IMR-90 (cell line): ENCODE measurements around the gene DAB1. TPM values are rescaled to one million over a fixed set of nuclear protein-coding genes. Genes with fewer than 3 reads are reported as not detected.

Source experiments
- ATAC-seq: fragments of 200-7000 bp; cut with Tn5 transposase; 2 replicates; pipeline ENCODE4 v1.9.1; 2020; ENCODE audit warnings: low read depth, mild to moderate bottlenecking, moderate library complexity
- BruUV-seq: library from RNA; stranded (reverse); fragments of 400-500 nt; replicated peaks from 2 replicates; lab custom pipeline; 2021; lab: Mats Ljungman, UMichigan
- CTCF ChIA-PET: fragments of 300-600 bp; formaldehyde crosslinking; extraction: SDS; loops from one replicate; lab custom pipeline; 2021; ENCODE audit warnings: antibody characterized with exemption; lab: Yijun Ruan, JAX
- POLR2A ChIA-PET: fragments of 300-600 bp; sonication (Branson Sonifier 250); formaldehyde crosslinking; loops from one replicate; lab custom pipeline; 2022; ENCODE audit warnings: antibody characterized with exemption; ENCODE audit not compliant: unreplicated experiment; lab: Charles Lee
- DNase-seq: peaks from one replicate; pipeline ENCODE4 v3.0.0; 2013
- H2AFZ ChIP-seq: replicated peaks from 2 replicates; pipeline ENCODE3; 2013; ENCODE audit warnings: low read length, mild to moderate bottlenecking; ENCODE audit not compliant: poor library complexity
- H2AK5ac ChIP-seq: 2 replicates; pipeline ENCODE4 v1.6.1; 2013; ENCODE audit warnings: low read depth, low read length, inconsistent platforms
- H2AK9ac ChIP-seq: replicated peaks from 2 replicates; pipeline ENCODE3; 2013; ENCODE audit warnings: mild to moderate bottlenecking, low read depth, low read length, moderate library complexity; ENCODE audit not compliant: poor library complexity
- H2BK120ac ChIP-seq: 2 replicates; pipeline ENCODE4 v1.6.1; 2013; ENCODE audit warnings: low read depth, low read length, inconsistent platforms
- H2BK15ac ChIP-seq: 3 replicates; pipeline ENCODE4 v1.6.1; 2013; ENCODE audit warnings: low read depth, low read length, inconsistent platforms
- H2BK20ac ChIP-seq: 2 replicates; pipeline ENCODE4 v1.6.1; 2013; ENCODE audit warnings: low read depth, mild to moderate bottlenecking, inconsistent platforms, low read length, moderate library complexity
- H2BK5ac ChIP-seq: 2 replicates; pipeline ENCODE4 v1.6.1; 2013; ENCODE audit warnings: mild to moderate bottlenecking, low read depth, low read length, inconsistent platforms; ENCODE audit not compliant: poor library complexity, severe bottlenecking
- H3K14ac ChIP-seq: replicated peaks from 2 replicates; pipeline ENCODE4 v1.6.1; 2013; ENCODE audit warnings: low read depth, low read length, inconsistent platforms
- H3K18ac ChIP-seq: 2 replicates; pipeline ENCODE4 v1.6.1; 2013; ENCODE audit warnings: low read depth, low read length, control low read depth
- H3K23ac ChIP-seq: 2 replicates; pipeline ENCODE4 v1.6.1; 2013; ENCODE audit warnings: low read depth, low read length, inconsistent platforms
- H3K27ac ChIP-seq: 2 replicates; pipeline ENCODE4 v1.5.1; 2013; ENCODE audit warnings: mild to moderate bottlenecking, control low read depth, low read length; ENCODE audit not compliant: insufficient read depth
- H3K27me3 ChIP-seq: 2 replicates; pipeline ENCODE4 v1.6.1; 2013; ENCODE audit warnings: low read length; ENCODE audit not compliant: control insufficient read depth, insufficient read depth
- H3K36me3 ChIP-seq: 2 replicates; pipeline ENCODE4 v1.6.1; 2013; ENCODE audit warnings: low read length, mixed read lengths; ENCODE audit not compliant: control insufficient read depth, insufficient read depth
- H3K4ac ChIP-seq: 2 replicates; pipeline ENCODE4 v1.6.1; 2013; ENCODE audit warnings: low read depth, low read length, inconsistent platforms
- H3K4me1 ChIP-seq: 2 replicates; pipeline ENCODE4 v1.6.1; 2013; ENCODE audit warnings: low read length, mixed read lengths; ENCODE audit not compliant: control insufficient read depth, insufficient read depth
- H3K4me2 ChIP-seq: 2 replicates; pipeline ENCODE4 v1.6.1; 2013; ENCODE audit warnings: low read depth, mild to moderate bottlenecking, control low read depth, low read length, moderate library complexity
- H3K4me3 ChIP-seq: 2 replicates; pipeline ENCODE4 v1.5.1; 2013; ENCODE audit warnings: low read depth, mild to moderate bottlenecking, control low read depth, low read length, moderate library complexity; ENCODE audit not compliant: insufficient read depth
- H3K56ac ChIP-seq: 2 replicates; pipeline ENCODE4 v1.6.1; 2013; ENCODE audit warnings: low read length, inconsistent platforms; ENCODE audit not compliant: insufficient read depth; ENCODE audit errors: extremely low read depth
- H3K79me1 ChIP-seq, 2 experiments: 2 replicates each; pipeline ENCODE4 v1.6.1; 2013; ENCODE audit warnings: low read length in 2 of 2, inconsistent platforms in 1 of 2, low read depth in 1 of 2
- H3K9ac ChIP-seq: 2 replicates; pipeline ENCODE4 v1.6.1; 2013; ENCODE audit warnings: low read depth, low read length, control low read depth
- H3K9me1 ChIP-seq: 2 replicates; pipeline ENCODE4 v1.6.1; 2013; ENCODE audit warnings: low read length, inconsistent platforms; ENCODE audit not compliant: insufficient read depth
- H3K9me3 ChIP-seq: 2 replicates; pipeline ENCODE4 v1.6.1; 2013; ENCODE audit warnings: low read length; ENCODE audit not compliant: control insufficient read depth, insufficient read depth
- H4K20me1 ChIP-seq: 2 replicates; pipeline ENCODE4 v1.6.1; 2013; ENCODE audit warnings: low read length, inconsistent platforms; ENCODE audit not compliant: insufficient read depth
- H4K5ac ChIP-seq: 2 replicates; pipeline ENCODE4 v1.6.1; 2013; ENCODE audit warnings: mild to moderate bottlenecking, low read depth, low read length, control low read depth
- H4K8ac ChIP-seq, 2 experiments: 2 replicates each; pipeline ENCODE4 v1.6.1; 2013; ENCODE audit warnings: low read depth in 2 of 2, low read length in 2 of 2, control low read depth in 1 of 2, inconsistent platforms in 1 of 2
- H4K91ac ChIP-seq: 2 replicates; pipeline ENCODE4 v1.6.1; 2013; ENCODE audit warnings: low read depth, low read length, inconsistent platforms; ENCODE audit not compliant: insufficient read depth
- BHLHE40 ChIP-seq: fragments of 150-350 bp; IDR thresholded peaks from 2 replicates; pipeline ENCODE4 v1.6.1; 2016; ENCODE audit warnings: mild to moderate bottlenecking, low read depth, low read length
- CTCF ChIP-seq: conservative IDR thresholded peaks from 2 replicates; pipeline ENCODE4 v1.5.1; 2012; ENCODE audit warnings: mild to moderate bottlenecking, low read depth, low read length, improper control_type of control experiment
- RFX5 ChIP-seq: IDR thresholded peaks from 2 replicates; pipeline ENCODE4 v1.8.0; 2012; ENCODE audit warnings: low read depth, mild to moderate bottlenecking, low read length, moderate library complexity
- WGBS, 2 experiments: methylation state at CpG; one replicate each; pipeline versions ENCODE4 v1.1.5 to v1.1.7; 2013; ENCODE audit warnings: missing lambda C conversion rate in 2 of 2; ENCODE audit not compliant: insufficient read length in 1 of 2; ENCODE audit errors: extremely low coverage in 2 of 2; 5-methylcytosine and 5-hydroxymethylcytosine counted together
- dilution Hi-C: fragments of 300-500 bp; cut with HindIII; formaldehyde crosslinking; loops from one replicate; pipeline ENCODE4 v1.14.3; 2018; ENCODE audit warnings: low sequenced_read_pairs; ENCODE audit not compliant: unreplicated experiment
- in situ Hi-C: fragments of 300-500 bp; cut with MboI; formaldehyde crosslinking; loops from 3 replicates; pipeline ENCODE4 v1.14.3; 2019; ENCODE audit warnings: low sequenced_read_pairs, inconsistent platforms, mixed read lengths
- intact Hi-C: fragments of 100-400 bp; cut with micrococcal nuclease; formaldehyde crosslinking; loops from 2 replicates; pipeline ENCODE4 v1.10.0; 2022
- polyA plus RNA-seq, 3 experiments: library from polyadenylated mRNA; depleted of rRNA; stranded (reverse); fragments of >200 nt; gene quantifications; 2 replicates each; pipeline ENCODE4 v1.2.3, GENCODE V29; 2012; ENCODE audit warnings: low replicate concordance in 1 of 3
- total RNA-seq: library from RNA; depleted of rRNA; stranded (reverse); fragments of >200 nt; gene quantifications from 2 replicates; pipeline ENCODE4 v1.2.3, GENCODE V29; 2012

Gene DAB1
- total and polyA plus RNA-seq, 2 of the 4 experiments (the other 2 are of a cell fraction), result 0.18 to 0.41 TPM

DNA sequence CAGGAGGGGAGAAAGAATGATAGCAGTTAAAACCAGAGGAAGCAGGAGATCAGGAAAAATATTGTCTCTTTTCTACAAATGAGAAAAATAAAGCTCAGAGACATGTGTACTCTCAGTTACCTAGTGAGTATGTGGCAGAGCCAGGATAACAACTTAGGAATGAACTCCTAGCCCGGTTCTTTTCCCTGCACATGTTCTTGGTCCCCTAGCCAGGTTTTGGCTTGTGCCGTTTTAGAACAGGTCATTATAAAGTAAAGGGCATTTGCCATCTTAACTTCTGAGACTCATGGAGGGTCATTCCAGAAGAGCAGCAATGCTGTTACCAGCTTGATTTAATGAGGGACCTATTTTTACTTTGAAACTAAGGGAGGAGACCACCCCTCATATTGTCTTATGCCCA lies 48.1 kb upstream of the DAB1 start:
- Histone ChIP-seq H3K23ac (no peak overlapping the region), H3K27me3 (no peaks in the 10 kb centered on the region), H3K27ac (no peak overlapping the region), H3K36me3 (no peaks in the 10 kb centered on the region), H3K9ac (no peak overlapping the region), H4K20me1 (no peaks in the 10 kb centered on the region), H2BK20ac (peak overlapping the region; percentile 5; the same call in 1 of the 2 replicates), H3K4me3 (no peak overlapping the region), H4K5ac (no peak overlapping the region), H2BK15ac (no peak overlapping the region), H3K4ac (no peak overlapping the region; the same call in 1 of the 2 replicates), H3K4me2 (no peak overlapping the region), H3K79me1 (no peaks in the 10 kb centered on the region), H3K9me3 (no peaks in the 10 kb centered on the region), H2AK5ac (no peak overlapping the region), H4K91ac (no peak overlapping the region), H2BK5ac (no peak overlapping the region), H3K56ac (no peak overlapping the region), H3K14ac (no peak overlapping the region), H2AFZ (no peak overlapping the region), H3K9me1 (peaks cover 8% of the 10 kb centered on the region; the same call in 1 of the 2 replicates), H2BK120ac (peak overlapping the region; percentile 45), H4K8ac (no peak overlapping the region), H2AK9ac (no peak overlapping the region), H3K4me1 (peaks cover 14% of the 10 kb centered on the region), H3K18ac (no peak overlapping the region)
- DNase-seq, result no peak
- in situ Hi-C loops (no loop called here), intact Hi-C loops (no loop called here), dilution Hi-C loops (no loop called here)
- no TSS peak for BruUV-seq
- TF ChIP-seq CTCF, result no peak
- TF ChIP-seq BHLHE40, result no peak
- TF ChIP-seq RFX5, result no peak
- ATAC-seq, result no peak
- POLR2A ChIA-PET, result no interaction called here
- CTCF ChIA-PET, result no interaction called here
- no CpG with 5 or more reads among the region's 2 CpGs for WGBS, 2 experiments
